GM10847 (cell line): ENCODE results near the gene JPH4.

Source experiments
- POLR2A ChIP-seq: IDR thresholded peaks from 2 replicates; pipeline ENCODE4 v1.6.1; 2011; ENCODE audit not compliant: insufficient read length; ENCODE audit errors: extremely low read depth

The JPH4 gene

DNA sequence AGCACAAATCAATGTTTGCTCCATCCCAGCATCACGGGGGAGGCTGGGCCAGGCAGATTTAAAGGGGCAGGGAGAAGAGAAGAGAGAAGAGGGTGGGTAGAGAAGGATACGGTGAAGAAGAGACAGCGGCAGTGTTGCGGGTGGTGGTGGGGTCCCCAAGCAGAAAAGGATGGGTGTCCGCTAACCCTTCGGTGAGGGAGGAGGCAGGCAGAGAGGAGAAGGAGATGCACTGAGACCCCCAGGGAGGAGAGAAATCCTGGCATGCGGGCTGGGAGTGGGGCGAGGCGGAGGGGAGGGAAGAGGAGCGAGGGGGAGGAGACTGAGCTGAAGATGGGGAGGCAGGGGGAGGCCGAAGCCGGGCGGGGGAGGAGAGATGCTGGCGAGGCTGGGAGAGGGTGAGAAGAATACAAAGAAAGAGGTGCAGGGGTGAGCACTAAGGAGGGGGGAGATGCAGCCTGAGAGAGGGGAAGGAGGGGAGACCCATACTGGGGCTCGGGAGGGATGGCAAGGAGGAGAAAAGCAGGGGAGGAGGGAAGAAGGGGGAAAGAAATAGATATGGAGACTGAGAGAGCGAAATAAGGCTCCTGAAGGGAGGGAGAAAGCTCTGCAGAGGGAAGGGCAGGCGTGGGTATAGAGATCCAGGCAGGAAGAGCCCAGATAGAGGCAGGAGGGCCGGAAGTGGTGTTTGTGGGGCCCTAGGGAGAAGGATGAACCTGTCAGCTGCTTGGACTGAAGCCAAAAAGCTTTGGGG lies at the start of gene JPH4:
Gene JPH4, minus strand, starts transcription at position 231 of the 751 bp plus-strand sequence. CDS start 1,337 bp downstream, outside the sequence.
- TF ChIP-seq POLR2A, result no peak

DNA sequence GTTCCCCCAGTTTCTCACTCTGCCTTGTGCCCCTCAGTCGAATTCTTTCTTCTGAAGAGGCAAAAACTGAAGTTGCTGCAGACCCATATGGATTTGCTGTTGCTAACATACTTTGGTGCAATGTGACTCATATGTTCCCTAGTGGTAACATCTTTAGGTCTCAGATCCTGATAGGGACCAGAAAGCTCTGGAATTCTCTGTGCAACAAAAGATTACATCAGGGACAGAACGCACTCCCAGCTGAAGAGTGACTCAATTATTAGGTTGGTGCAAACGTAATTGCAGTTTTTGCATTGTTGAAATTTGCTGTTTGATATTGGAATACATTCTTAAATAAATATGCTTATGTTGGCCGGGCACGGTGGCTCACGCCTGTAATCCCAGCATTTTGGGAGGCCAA lies 49.4 kb upstream of the JPH4 start:
- no peak for TF ChIP-seq POLR2A

DNA sequence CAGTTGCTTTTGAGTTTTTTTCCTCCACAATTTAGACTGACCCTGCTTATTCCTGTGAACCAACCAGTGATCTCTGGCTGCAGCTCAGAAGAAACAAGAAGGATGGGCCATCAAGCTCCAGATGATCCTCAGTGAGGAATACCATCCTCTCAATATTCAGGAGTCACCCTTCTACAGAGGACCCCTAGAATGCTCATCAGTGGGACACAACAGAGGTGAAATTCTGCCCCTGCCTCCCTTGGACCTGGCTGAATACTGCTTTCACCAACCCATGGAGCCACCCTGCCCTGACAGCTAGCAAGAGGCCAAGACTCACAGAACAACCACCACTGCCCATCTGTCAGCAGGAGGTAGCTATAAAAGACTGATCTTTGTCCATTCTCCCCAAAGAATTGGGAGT lies 48.4 kb upstream of the JPH4 start:
- no peak for TF ChIP-seq POLR2A

DNA sequence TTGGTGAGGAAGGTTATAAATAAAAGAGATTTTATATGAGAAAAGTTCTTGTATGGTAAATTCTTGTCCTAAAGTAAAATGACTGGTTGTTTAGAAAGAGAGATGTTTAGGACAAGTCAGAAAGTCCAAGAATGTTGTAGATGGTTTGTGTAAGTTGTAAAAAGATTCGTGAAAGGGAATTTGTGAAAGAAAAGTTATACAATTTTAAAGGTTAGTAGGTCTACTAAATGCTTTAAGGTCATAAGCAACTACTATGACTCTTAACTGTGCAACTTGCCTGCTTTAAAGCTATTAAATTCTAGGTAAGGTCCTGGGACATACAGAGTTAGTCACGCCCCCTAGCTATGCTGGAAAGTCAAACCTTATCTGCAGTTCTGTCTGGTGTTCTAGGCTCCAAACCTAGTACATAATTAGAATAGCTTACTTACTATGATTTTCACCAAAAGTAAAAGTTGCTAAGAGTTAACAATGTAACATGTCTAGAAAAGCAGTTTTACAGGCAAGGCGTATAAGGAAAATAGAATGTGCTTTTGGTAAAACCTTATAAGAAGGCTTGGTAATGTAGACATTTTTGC lies 46.3 kb upstream of the JPH4 start:
- no peak for TF ChIP-seq POLR2A

DNA sequence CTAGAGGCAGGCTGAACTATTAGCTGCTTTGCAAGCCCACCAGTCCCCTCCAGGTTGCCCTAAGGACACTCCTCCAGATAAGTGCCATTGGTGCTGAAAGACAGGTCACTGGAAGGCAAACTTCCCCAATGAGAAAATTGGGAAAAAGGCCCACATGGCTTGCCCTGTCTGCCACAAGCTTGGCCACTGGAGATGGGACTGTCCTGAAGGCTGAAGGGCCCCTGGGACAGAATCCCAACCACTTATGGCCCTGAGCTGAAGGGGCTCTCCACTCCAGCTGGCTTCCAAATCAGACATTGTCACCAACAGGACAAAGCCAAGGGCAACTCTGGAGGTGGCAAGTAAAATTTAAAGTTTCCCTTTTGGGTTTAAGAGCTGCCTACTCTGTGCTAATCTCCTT lies 45.4 kb upstream of the JPH4 start:
- TF ChIP-seq POLR2A, result no peak

DNA sequence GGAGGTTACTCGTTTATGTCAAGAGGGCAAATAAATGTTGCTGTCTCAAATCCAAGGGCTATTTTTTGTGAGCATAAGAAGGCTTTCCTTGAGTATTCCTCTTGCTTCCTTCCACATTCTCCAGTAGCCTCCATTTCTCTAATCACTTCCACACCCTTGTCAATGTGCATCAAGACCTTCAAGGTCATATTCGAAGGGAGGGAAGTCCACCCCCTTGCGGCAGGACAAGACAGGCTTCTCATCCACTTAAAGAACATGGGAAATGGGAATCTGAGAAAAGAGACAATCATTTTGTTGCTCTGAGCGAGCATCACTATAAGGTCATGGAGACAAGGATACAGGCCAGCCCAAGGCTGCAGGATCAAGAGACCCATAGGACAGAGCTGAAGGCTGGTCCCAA lies 44.4 kb upstream of the JPH4 start:
- TF ChIP-seq POLR2A, result no peak

DNA sequence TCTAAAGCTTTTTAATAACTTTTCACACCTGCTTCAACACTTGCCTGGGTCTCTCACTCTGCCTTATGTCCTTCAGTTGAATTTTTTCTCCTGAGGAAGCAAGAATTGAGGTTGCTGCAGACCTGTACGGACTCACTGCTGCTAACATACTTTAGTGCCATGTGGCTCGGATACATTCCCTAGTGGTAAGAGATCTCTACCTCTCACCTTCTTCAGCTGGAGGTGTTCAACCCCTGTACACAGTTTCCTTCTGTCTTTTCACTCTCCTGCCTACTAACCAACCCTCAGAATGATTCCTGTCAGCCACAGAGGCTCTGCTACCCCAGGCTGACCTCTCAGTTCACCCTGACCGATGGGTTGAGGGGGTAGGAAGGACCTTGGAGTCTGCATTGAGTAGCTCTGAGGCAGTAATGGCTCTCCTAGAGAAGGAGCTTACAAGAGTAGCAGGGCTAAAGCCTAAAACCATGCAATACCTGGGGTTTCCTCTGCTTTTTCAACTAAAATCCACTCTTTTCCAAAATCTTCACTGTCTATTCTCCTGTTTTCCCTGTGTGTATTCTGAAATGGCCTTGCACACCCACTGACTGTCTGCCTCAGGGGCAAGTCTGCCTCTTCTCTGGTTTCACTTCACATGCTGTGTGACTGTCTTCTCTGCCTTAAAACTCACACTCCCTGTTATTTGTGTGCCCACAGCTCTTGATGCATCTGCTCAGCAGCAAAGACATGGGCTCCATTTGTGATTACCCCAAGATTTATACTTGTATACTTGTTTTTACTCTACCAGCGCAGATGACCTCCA lies 43.5 kb upstream of the JPH4 start:
- no peak for TF ChIP-seq POLR2A

DNA sequence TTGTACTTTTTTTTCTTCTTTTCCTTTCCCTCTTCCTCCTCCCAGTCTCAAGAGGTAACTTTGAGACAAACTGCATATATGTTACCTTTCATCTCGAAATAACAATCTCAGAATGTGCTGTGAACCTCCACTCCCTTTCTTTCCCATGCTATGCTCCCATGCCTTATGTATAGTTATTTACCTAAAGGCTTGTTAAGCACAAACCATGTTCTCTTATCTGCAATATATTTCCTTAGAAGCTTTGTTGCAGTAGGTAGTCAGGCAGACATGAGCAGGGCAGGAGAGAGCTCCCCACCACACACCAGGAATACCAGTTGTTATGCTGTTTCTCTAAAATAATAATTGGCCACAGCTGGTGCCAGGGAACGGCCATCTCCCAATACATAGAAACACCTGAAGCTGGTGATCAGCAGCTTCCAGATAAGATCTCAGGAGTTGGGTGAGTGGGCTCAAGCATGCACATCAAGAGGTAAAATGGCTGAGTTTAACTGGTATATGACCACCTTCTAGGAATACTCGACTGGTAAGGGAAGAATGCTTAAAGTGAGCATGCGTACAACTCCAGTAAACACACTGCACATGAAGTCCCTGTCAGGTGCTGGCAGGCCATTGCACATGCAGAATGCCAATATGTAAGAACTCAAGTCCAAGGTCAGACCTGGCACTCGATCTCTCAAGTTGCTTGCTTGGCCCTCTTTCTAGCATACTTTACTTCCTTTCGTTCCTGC lies 42.8 kb upstream of the JPH4 start:
- TF ChIP-seq POLR2A, result no peak

DNA sequence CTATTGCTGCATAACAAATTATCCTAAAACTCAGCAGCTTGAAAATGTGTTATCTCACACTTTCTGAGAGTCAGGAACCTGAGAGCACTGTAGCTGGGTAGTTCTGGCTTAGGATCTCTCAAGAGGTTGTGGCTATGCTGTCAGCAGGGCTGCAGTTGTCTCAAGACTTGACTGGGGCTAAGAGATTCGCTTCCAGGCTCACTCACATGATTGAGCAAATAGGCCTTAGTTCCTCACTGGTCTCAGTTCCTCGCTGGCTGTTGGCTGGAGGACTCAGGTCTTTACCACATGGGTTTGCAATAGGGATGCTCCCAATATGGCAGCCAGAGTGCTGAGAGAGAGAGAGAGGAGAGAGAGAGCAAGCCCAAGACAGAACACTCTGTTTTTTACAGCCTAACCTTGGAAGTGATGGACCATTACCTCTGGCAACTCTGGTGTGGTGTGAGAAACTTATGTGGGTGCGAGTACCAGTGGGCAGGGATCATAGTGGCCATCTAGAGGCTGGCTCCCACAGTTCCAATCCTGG lies 41.6 kb upstream of the JPH4 start:
- TF ChIP-seq POLR2A, result no peak

DNA sequence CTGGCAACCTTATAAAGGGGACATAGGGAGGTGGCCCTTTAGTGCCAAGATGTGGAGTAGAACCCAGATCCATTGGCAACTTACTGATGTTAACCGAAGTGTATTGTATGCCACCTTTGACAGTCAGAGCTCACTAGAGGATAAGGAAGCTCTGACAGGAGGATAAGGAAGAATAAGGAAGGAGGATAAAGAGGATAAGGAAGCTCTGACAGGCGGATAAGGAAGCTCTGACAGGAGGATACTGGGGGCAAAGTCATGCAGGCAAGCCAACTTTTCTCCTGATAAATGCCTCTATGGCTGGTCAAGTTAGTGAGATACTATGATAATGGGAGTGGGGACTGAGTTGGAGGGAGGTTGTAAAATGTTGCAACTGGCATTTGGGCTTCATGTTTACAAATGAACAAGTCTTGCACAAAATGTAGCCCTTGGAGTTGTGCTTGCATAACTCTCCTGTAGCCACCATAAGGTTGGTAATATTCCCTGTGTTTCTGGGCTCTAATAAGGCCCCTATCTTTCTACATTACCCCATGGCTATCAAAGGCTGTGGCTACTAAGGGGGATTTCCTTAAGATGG lies 39.9 kb upstream of the JPH4 start:
- TF ChIP-seq POLR2A, result no peak

DNA sequence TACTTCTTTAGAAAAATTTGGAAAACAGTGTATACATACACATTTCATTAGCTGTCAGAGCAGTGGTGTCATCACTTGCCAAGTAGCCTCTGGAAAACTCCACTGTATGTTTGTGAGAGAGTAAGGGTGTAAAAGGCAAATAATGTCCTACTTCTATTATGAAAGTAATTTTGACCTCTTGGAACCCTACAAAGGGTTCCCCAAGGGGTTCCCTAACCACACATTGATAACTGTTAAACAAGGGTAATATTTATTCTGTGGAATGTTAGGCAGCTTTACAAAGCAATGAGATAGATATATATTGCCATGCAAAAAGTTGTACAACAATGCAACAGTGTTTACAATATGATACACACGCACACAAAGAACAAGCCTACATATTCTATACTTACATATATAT lies 38.9 kb upstream of the JPH4 start:
- no peak for TF ChIP-seq POLR2A

DNA sequence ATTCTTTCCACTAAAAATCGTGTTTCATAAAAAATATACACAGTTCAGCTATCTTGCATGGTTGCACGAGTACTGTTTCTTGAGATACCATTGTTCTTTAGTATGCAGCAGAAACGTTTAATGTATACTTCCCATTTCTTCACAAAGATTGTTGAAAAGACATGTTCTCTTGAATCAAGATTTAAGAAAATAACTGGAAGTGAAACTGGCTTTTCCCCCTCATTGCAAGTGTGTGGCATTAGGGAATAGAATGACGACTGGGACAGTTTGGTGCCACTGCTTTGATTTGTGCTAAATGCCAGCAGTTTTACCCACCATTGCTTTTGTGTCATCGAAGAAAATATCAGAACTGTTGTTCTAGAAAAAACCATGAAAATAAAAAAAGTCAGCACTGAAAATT lies 37.3 kb upstream of the JPH4 start:
- no peak for TF ChIP-seq POLR2A

DNA sequence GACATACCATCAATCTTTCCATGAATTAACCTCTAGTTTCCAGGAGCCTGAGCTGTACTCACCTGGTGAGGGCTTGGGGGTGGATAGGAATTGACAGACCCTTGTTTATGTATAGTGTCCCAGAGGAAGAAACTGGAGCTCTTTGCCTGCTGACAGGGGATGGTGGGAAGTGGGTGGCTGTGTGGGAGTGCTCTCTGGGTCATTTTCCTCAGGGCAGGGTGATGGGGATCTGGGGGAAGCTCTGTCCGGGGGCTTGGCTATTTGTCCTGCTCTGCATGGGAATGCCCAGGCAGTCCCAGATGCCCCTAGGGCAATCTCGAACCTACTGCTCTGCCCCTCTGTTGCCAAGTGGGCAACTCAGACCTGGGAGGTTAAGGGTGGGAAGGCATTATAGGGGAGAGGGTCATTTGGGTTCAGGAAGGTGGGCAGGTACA lies 35.8 kb upstream of the JPH4 start:
- no peak for TF ChIP-seq POLR2A

DNA sequence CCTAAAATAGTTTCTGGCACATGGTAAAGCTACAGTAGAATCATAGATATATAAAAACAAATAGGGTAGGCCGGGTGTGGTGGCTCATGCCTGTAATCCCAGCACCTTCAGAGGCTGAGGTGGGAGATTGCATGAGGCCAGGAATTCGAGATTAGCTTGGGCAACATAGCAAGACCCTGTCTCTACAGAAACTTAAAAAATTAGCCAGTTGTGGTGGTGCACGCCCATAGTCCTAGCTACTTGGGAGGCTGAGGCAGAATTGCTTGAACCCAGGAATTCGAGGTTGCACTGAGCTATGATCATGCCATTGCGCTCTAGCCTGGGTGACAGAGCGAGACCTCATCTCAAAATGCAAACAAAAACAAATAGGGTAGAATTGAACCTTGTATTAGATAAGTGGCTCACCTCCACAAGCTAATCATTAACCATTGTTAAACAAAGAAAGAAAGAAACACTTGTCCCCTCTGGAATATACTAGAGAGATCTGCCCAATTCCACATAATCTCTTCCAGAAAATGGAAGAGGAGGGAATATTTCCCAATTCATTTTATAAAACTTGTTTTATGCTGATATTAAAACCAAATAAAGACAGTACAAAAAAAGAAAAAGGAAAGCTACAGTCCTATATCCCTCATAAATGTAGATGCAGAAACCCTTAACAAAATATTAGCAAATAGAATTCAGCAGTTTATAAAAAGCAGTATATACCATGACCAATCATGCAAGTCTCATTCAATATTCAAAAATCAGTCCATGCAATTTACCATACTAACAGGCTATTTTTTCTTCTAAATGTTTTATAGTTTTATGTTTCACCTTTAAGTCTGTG lies 34.9 kb upstream of the JPH4 start:
- no peak for TF ChIP-seq POLR2A
